IMR-90 (cell line): Measurements from ENCODE around the gene CHAT. TPM values are rescaled to one million over a fixed set of nuclear protein-coding genes. Genes with fewer than 3 reads are reported as not detected.

ENCODE experiments used
- ATAC-seq: fragments of 200-7000 bp; cut with Tn5 transposase; 2 replicates; pipeline ENCODE4 v1.9.1; 2020; ENCODE audit warnings: low read depth, mild to moderate bottlenecking, moderate library complexity
- BruUV-seq: library from RNA; stranded (reverse); fragments of 400-500 nt; replicated peaks from 2 replicates; lab custom pipeline; 2021; lab: Mats Ljungman, UMichigan
- CTCF ChIA-PET: fragments of 300-600 bp; formaldehyde crosslinking; extraction: SDS; loops from one replicate; lab custom pipeline; 2021; ENCODE audit warnings: antibody characterized with exemption; lab: Yijun Ruan, JAX
- POLR2A ChIA-PET: fragments of 300-600 bp; sonication (Branson Sonifier 250); formaldehyde crosslinking; loops from one replicate; lab custom pipeline; 2022; ENCODE audit warnings: antibody characterized with exemption; ENCODE audit not compliant: unreplicated experiment; lab: Charles Lee
- DNase-seq: peaks from one replicate; pipeline ENCODE4 v3.0.0; 2013
- H2AFZ ChIP-seq: replicated peaks from 2 replicates; pipeline ENCODE3; 2013; ENCODE audit warnings: low read length, mild to moderate bottlenecking; ENCODE audit not compliant: poor library complexity
- H2AK5ac ChIP-seq: 2 replicates; pipeline ENCODE4 v1.6.1; 2013; ENCODE audit warnings: low read depth, low read length, inconsistent platforms
- H2AK9ac ChIP-seq: replicated peaks from 2 replicates; pipeline ENCODE3; 2013; ENCODE audit warnings: mild to moderate bottlenecking, low read depth, low read length, moderate library complexity; ENCODE audit not compliant: poor library complexity
- H2BK120ac ChIP-seq: 2 replicates; pipeline ENCODE4 v1.6.1; 2013; ENCODE audit warnings: low read depth, low read length, inconsistent platforms
- H2BK15ac ChIP-seq: 3 replicates; pipeline ENCODE4 v1.6.1; 2013; ENCODE audit warnings: low read depth, low read length, inconsistent platforms
- H2BK20ac ChIP-seq: 2 replicates; pipeline ENCODE4 v1.6.1; 2013; ENCODE audit warnings: low read depth, mild to moderate bottlenecking, inconsistent platforms, low read length, moderate library complexity
- H2BK5ac ChIP-seq: 2 replicates; pipeline ENCODE4 v1.6.1; 2013; ENCODE audit warnings: mild to moderate bottlenecking, low read depth, low read length, inconsistent platforms; ENCODE audit not compliant: poor library complexity, severe bottlenecking
- H3K14ac ChIP-seq: replicated peaks from 2 replicates; pipeline ENCODE4 v1.6.1; 2013; ENCODE audit warnings: low read depth, low read length, inconsistent platforms
- H3K18ac ChIP-seq: 2 replicates; pipeline ENCODE4 v1.6.1; 2013; ENCODE audit warnings: low read depth, low read length, control low read depth
- H3K23ac ChIP-seq: 2 replicates; pipeline ENCODE4 v1.6.1; 2013; ENCODE audit warnings: low read depth, low read length, inconsistent platforms
- H3K27ac ChIP-seq: 2 replicates; pipeline ENCODE4 v1.5.1; 2013; ENCODE audit warnings: mild to moderate bottlenecking, control low read depth, low read length; ENCODE audit not compliant: insufficient read depth
- H3K27me3 ChIP-seq: 2 replicates; pipeline ENCODE4 v1.6.1; 2013; ENCODE audit warnings: low read length; ENCODE audit not compliant: control insufficient read depth, insufficient read depth
- H3K36me3 ChIP-seq: 2 replicates; pipeline ENCODE4 v1.6.1; 2013; ENCODE audit warnings: low read length, mixed read lengths; ENCODE audit not compliant: control insufficient read depth, insufficient read depth
- H3K4ac ChIP-seq: 2 replicates; pipeline ENCODE4 v1.6.1; 2013; ENCODE audit warnings: low read depth, low read length, inconsistent platforms
- H3K4me1 ChIP-seq: 2 replicates; pipeline ENCODE4 v1.6.1; 2013; ENCODE audit warnings: low read length, mixed read lengths; ENCODE audit not compliant: control insufficient read depth, insufficient read depth
- H3K4me2 ChIP-seq: 2 replicates; pipeline ENCODE4 v1.6.1; 2013; ENCODE audit warnings: low read depth, mild to moderate bottlenecking, control low read depth, low read length, moderate library complexity
- H3K4me3 ChIP-seq: 2 replicates; pipeline ENCODE4 v1.5.1; 2013; ENCODE audit warnings: low read depth, mild to moderate bottlenecking, control low read depth, low read length, moderate library complexity; ENCODE audit not compliant: insufficient read depth
- H3K56ac ChIP-seq: 2 replicates; pipeline ENCODE4 v1.6.1; 2013; ENCODE audit warnings: low read length, inconsistent platforms; ENCODE audit not compliant: insufficient read depth; ENCODE audit errors: extremely low read depth
- H3K79me1 ChIP-seq, 2 experiments: 2 replicates each; pipeline ENCODE4 v1.6.1; 2013; ENCODE audit warnings: low read length in 2 of 2, inconsistent platforms in 1 of 2, low read depth in 1 of 2
- H3K9ac ChIP-seq: 2 replicates; pipeline ENCODE4 v1.6.1; 2013; ENCODE audit warnings: low read depth, low read length, control low read depth
- H3K9me1 ChIP-seq: 2 replicates; pipeline ENCODE4 v1.6.1; 2013; ENCODE audit warnings: low read length, inconsistent platforms; ENCODE audit not compliant: insufficient read depth
- H3K9me3 ChIP-seq: 2 replicates; pipeline ENCODE4 v1.6.1; 2013; ENCODE audit warnings: low read length; ENCODE audit not compliant: control insufficient read depth, insufficient read depth
- H4K20me1 ChIP-seq: 2 replicates; pipeline ENCODE4 v1.6.1; 2013; ENCODE audit warnings: low read length, inconsistent platforms; ENCODE audit not compliant: insufficient read depth
- H4K5ac ChIP-seq: 2 replicates; pipeline ENCODE4 v1.6.1; 2013; ENCODE audit warnings: mild to moderate bottlenecking, low read depth, low read length, control low read depth
- H4K8ac ChIP-seq, 2 experiments: 2 replicates each; pipeline ENCODE4 v1.6.1; 2013; ENCODE audit warnings: low read depth in 2 of 2, low read length in 2 of 2, control low read depth in 1 of 2, inconsistent platforms in 1 of 2
- H4K91ac ChIP-seq: 2 replicates; pipeline ENCODE4 v1.6.1; 2013; ENCODE audit warnings: low read depth, low read length, inconsistent platforms; ENCODE audit not compliant: insufficient read depth
- BHLHE40 ChIP-seq: fragments of 150-350 bp; IDR thresholded peaks from 2 replicates; pipeline ENCODE4 v1.6.1; 2016; ENCODE audit warnings: mild to moderate bottlenecking, low read depth, low read length
- CEBPB ChIP-seq: IDR thresholded peaks from 2 replicates; pipeline ENCODE4 v1.6.1; 2012; ENCODE audit warnings: low read depth, low read length, improper control_type of control experiment
- CHD1 ChIP-seq: IDR thresholded peaks from 2 replicates; pipeline ENCODE4 v1.6.1; 2012; ENCODE audit warnings: low read depth, low read length, improper control_type of control experiment
- FOS ChIP-seq: fragments of 150-350 bp; IDR thresholded peaks from 2 replicates; pipeline ENCODE4 v1.6.1; 2016; ENCODE audit warnings: low read depth, low read length
- MAFK ChIP-seq: IDR thresholded peaks from 2 replicates; pipeline ENCODE4 v1.6.1; 2012; ENCODE audit warnings: low read depth, low read length, improper control_type of control experiment
- MAZ ChIP-seq: IDR thresholded peaks from 2 replicates; pipeline ENCODE4 v1.6.1; 2012; ENCODE audit warnings: low read depth, mild to moderate bottlenecking, low read length, improper control_type of control experiment, moderate library complexity, borderline replicate concordance
- MXI1 ChIP-seq: IDR thresholded peaks from 2 replicates; pipeline ENCODE4 v1.6.1; 2012; ENCODE audit warnings: low read depth, mild to moderate bottlenecking, low read length, moderate library complexity, borderline replicate concordance
- NFE2L2 ChIP-seq: fragments of 150-350 bp; IDR thresholded peaks from 2 replicates; pipeline ENCODE4 v1.6.1; 2016; ENCODE audit warnings: low read depth, mild to moderate bottlenecking, low read length
- POLR2A ChIP-seq: IDR thresholded peaks from 2 replicates; pipeline ENCODE4 v1.6.1; 2012; ENCODE audit warnings: mild to moderate bottlenecking, low read depth, low read length
- RAD21 ChIP-seq: IDR thresholded peaks from 2 replicates; pipeline ENCODE4 v1.6.1; 2012; ENCODE audit warnings: low read length, improper control_type of control experiment
- RCOR1 ChIP-seq: IDR thresholded peaks from 2 replicates; pipeline ENCODE4 v1.6.1; 2012; ENCODE audit warnings: mild to moderate bottlenecking, low read length, improper control_type of control experiment; ENCODE audit not compliant: insufficient replicate concordance
- RFX5 ChIP-seq: IDR thresholded peaks from 2 replicates; pipeline ENCODE4 v1.8.0; 2012; ENCODE audit warnings: low read depth, mild to moderate bottlenecking, low read length, moderate library complexity
- SMC3 ChIP-seq: fragments of 150-350 bp; IDR thresholded peaks from 2 replicates; pipeline ENCODE4 v1.6.1; 2016; ENCODE audit warnings: low read depth, mild to moderate bottlenecking, antibody characterized with exemption, low read length, moderate library complexity
- WGBS, 2 experiments: methylation state at CpG; one replicate each; pipeline versions ENCODE4 v1.1.5 to v1.1.7; 2013; ENCODE audit warnings: missing lambda C conversion rate in 2 of 2; ENCODE audit not compliant: insufficient read length in 1 of 2; ENCODE audit errors: extremely low coverage in 2 of 2; 5-methylcytosine and 5-hydroxymethylcytosine counted together
- dilution Hi-C: fragments of 300-500 bp; cut with HindIII; formaldehyde crosslinking; loops from one replicate; pipeline ENCODE4 v1.14.3; 2018; ENCODE audit warnings: low sequenced_read_pairs; ENCODE audit not compliant: unreplicated experiment
- in situ Hi-C: fragments of 300-500 bp; cut with MboI; formaldehyde crosslinking; loops from 3 replicates; pipeline ENCODE4 v1.14.3; 2019; ENCODE audit warnings: low sequenced_read_pairs, inconsistent platforms, mixed read lengths
- intact Hi-C: fragments of 100-400 bp; cut with micrococcal nuclease; formaldehyde crosslinking; loops from 2 replicates; pipeline ENCODE4 v1.10.0; 2022
- polyA plus RNA-seq, 3 experiments: library from polyadenylated mRNA; depleted of rRNA; stranded (reverse); fragments of >200 nt; gene quantifications; 2 replicates each; pipeline ENCODE4 v1.2.3, GENCODE V29; 2012; ENCODE audit warnings: low replicate concordance in 1 of 3
- total RNA-seq: library from RNA; depleted of rRNA; stranded (reverse); fragments of >200 nt; gene quantifications from 2 replicates; pipeline ENCODE4 v1.2.3, GENCODE V29; 2012
- TF ChIP-seq, protein P1 (sequence below): fragments of 150-350 bp; IDR thresholded peaks from 2 replicates; pipeline ENCODE4 v1.6.1; 2017; ENCODE audit warnings: mild to moderate bottlenecking, antibody characterized with exemption, low read length, low read depth
- TF ChIP-seq, protein P2 (sequence below): conservative IDR thresholded peaks from 2 replicates; pipeline ENCODE4 v1.5.1; 2012; ENCODE audit warnings: mild to moderate bottlenecking, low read depth, low read length, improper control_type of control experiment
- TF ChIP-seq, protein P3 (sequence below): fragments of 150-350 bp; IDR thresholded peaks from 2 replicates; pipeline ENCODE4 v1.6.1; 2016; ENCODE audit warnings: low read depth, mild to moderate bottlenecking, low read length, moderate library complexity, borderline replicate concordance

Gene CHAT
- total and polyA plus RNA-seq, 2 of the 4 experiments (the other 2 are of a cell fraction): not detected

DNA sequence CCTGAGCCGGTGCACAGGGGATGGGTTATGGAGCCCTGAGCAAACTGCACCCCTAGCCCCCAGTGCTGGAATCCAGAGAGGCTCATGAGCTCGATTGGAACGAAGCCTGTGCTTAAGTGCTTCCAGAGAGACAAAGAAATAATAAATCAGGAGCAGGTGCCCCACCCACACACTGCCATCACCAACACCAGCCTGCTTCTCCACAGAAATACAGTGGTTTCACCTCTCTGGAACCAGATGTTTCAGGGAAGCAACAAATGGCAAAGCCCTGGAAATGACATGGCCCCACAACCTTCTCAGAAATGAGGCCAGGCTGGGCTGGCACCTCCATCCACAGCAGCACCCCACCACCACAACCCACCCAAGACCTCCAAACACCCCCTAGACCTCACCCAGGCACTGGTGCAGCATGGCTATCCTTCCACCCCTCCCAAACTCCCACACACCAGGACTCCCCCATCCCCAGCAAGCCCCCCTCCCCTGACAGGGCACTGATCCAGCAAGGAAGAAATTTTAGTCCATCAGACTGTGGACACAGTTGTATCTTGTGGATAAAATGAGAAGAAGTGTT is 7.8 kb upstream of the CHAT start:
- no peak overlapping the region for H2BK5ac ChIP-seq
- 80% methylated on average over 1 of the region's 3 CpGs; no CpG with 5 or more reads in 1 of the 2 experiments for WGBS, 2 experiments
- no peak overlapping the region for H4K8ac ChIP-seq
- H2AK9ac ChIP-seq: no peak overlapping the region
- H3K56ac ChIP-seq: no peak overlapping the region
- no peaks in the 10 kb centered on the region for H3K9me1 ChIP-seq
- H3K14ac ChIP-seq: no peak overlapping the region
- TF ChIP-seq CHD1 (no peak), CEBPB (no peak), RAD21 (no peak), MAFK (no peak), FOS (no peak), POLR2A (no peak), BHLHE40 (no peak), RCOR1 (no peak), NFE2L2 (no peak), SMC3 (no peak), MAZ (no peak), MXI1 (no peak), RFX5 (no peak)
- TF ChIP-seq, protein P1, sequence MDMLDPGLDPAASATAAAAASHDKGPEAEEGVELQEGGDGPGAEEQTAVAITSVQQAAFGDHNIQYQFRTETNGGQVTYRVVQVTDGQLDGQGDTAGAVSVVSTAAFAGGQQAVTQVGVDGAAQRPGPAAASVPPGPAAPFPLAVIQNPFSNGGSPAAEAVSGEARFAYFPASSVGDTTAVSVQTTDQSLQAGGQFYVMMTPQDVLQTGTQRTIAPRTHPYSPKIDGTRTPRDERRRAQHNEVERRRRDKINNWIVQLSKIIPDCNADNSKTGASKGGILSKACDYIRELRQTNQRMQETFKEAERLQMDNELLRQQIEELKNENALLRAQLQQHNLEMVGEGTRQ: no peak
- TF ChIP-seq, protein P2, sequence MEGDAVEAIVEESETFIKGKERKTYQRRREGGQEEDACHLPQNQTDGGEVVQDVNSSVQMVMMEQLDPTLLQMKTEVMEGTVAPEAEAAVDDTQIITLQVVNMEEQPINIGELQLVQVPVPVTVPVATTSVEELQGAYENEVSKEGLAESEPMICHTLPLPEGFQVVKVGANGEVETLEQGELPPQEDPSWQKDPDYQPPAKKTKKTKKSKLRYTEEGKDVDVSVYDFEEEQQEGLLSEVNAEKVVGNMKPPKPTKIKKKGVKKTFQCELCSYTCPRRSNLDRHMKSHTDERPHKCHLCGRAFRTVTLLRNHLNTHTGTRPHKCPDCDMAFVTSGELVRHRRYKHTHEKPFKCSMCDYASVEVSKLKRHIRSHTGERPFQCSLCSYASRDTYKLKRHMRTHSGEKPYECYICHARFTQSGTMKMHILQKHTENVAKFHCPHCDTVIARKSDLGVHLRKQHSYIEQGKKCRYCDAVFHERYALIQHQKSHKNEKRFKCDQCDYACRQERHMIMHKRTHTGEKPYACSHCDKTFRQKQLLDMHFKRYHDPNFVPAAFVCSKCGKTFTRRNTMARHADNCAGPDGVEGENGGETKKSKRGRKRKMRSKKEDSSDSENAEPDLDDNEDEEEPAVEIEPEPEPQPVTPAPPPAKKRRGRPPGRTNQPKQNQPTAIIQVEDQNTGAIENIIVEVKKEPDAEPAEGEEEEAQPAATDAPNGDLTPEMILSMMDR: no peak
- TF ChIP-seq, protein P3, sequence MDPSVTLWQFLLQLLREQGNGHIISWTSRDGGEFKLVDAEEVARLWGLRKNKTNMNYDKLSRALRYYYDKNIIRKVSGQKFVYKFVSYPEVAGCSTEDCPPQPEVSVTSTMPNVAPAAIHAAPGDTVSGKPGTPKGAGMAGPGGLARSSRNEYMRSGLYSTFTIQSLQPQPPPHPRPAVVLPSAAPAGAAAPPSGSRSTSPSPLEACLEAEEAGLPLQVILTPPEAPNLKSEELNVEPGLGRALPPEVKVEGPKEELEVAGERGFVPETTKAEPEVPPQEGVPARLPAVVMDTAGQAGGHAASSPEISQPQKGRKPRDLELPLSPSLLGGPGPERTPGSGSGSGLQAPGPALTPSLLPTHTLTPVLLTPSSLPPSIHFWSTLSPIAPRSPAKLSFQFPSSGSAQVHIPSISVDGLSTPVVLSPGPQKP: no peak
- no peak overlapping the region for H3K4me2 ChIP-seq
- dilution Hi-C loops (no loop called here), intact Hi-C loops (loop anchor here (5.0 kb wide), 1 partner anchor 156 kb away; the partner anchor contains the start of gene OGDHL), in situ Hi-C loops (no loop called here)
- no TSS peak for BruUV-seq
- no peak overlapping the region for H4K91ac ChIP-seq
- H3K18ac ChIP-seq: no peak overlapping the region
- H3K27ac ChIP-seq: no peak overlapping the region
- H3K4me1 ChIP-seq: no peaks in the 10 kb centered on the region
- no peaks in the 10 kb centered on the region; the same call in 1 of the 2 replicates for H3K9me3 ChIP-seq
- no peak overlapping the region for H3K4me3 ChIP-seq
- no peak overlapping the region for H2AK5ac ChIP-seq
- no peak overlapping the region for H2BK15ac ChIP-seq
- DNase-seq (no peak), ATAC-seq (no peak)
- CTCF ChIA-PET: no interaction called here
- H2AFZ ChIP-seq: no peak overlapping the region
- no peak overlapping the region for H4K5ac ChIP-seq
- no peak overlapping the region for H2BK120ac ChIP-seq
- POLR2A ChIA-PET: interaction anchor here (0.5 kb wide), 1 partner anchor 12 kb away, joined by 3 read pairs; no protein-coding TSS in a partner anchor
- H4K20me1 ChIP-seq: no peaks in the 10 kb centered on the region
- H3K79me1 ChIP-seq: no peaks in the 10 kb centered on the region
- peaks cover 44% of the 10 kb centered on the region for H3K27me3 ChIP-seq
- no peaks in the 10 kb centered on the region for H3K36me3 ChIP-seq
- H3K4ac ChIP-seq: no peak overlapping the region
- H3K9ac ChIP-seq: no peak overlapping the region
- H3K23ac ChIP-seq: no peak overlapping the region
- H2BK20ac ChIP-seq: no peak overlapping the region
